NCI-H2196 (cell line): ENCODE measurements around the gene ARHGEF28.

Experiments used
- DNase-seq: peaks from one replicate; lab custom pipeline; 2025; ENCODE audit not compliant: unreplicated experiment; lab: John Stamatoyannopoulos, UW

The ARHGEF28 gene

DNA sequence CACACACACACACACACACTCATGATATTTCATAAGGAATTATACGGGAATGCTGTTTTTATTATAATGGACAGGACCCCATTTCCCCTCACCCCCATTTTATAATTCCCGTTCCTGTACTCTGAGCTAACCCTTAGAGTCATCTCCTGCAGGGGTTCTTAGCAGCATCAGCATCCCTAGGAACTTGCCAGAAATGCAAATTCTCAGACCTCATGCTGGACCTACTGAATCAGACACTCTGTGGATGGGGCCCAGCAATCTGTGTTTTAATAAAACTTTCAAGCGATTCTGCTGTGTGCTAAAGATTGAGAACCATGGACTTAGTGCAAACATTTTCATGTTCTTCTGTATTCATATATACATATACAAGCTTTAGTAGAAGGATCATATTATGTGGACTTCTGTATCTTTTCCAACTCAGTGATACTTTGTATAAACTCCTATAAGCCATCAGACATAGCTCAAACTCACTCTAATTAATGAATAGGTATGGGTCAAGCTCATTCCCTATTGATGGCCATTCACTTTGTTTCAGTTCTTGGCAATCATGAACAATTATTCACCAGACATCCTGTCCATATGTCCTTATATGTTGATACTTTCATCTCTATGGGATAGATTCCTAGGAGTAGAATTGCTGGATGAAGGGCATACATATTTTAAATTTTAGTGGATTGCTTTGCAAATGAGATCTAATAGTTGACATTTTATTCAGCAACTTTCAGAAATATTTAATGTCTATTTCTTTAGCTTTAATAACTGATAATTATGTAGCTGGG is 65.5 kb downstream of the ARHGEF28 start:
- no peak for DNase-seq

DNA sequence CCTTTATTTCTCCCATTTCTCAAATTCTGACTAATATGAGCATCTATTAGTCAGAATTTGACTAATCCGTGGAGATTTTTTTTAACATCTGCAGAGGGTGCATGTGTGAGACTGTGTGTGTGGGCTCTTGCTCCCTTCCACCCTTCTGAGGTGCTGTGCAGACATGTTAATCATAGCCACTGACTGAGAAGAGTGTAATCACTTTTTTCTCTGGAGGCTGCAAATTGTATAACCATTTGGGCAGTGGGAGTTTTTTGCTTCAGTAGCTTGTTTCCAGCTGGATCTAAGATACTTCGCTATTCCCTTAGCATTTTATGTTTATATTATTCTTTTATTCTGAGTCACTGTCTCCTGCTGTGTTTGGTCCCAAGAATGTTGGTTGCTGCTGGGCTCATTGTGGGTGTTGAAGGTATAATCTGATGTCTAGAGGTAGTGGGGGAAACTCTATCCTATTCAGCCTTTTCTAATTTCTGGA is 66.2 kb downstream of the ARHGEF28 start:
- no peak for DNase-seq

DNA sequence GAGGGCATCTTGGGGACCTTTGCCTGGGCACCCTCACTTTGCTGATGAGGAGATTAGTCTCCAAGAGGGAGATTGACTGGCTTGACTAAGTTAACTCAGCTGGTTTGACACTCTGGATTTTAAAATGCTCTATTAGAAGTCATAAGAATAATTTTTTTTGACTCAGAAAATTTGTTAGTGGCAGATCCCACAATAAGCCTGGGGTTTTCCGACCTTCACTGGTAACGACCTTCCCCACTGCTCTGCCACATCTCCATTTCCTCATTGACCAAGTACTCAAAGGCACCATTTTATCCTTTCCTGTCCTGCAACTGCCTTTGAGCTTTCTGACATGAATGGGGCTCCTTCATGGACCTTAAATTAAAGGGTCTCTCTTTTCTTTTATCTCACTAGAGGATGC is 67.0 kb downstream of the ARHGEF28 start:
- DNase-seq = no peak

DNA sequence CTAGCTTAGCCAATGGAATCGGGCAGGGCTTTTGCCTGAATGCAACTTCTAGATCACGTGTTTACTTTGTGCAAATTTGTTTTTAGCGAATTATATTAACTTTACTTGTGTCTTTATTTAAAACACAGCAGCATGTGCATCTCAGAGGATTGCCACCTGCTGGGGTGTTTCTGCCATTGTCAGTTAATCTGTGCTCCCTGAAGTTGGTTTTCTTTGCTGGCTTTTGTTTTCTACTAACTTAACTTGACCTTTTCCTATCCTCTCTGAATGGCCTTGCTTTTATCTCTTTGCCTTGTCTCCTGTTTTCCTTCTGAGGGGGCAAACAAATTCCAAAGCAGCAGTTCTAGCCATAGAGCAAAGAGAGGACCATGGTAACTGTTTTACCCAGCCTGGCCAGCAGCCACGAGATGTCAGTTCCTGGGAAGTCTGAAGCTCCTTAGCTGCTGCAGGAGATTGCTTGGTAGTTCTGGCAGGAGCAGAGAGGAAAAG is 67.6 kb downstream of the ARHGEF28 start:
- DNase-seq = no peak

DNA sequence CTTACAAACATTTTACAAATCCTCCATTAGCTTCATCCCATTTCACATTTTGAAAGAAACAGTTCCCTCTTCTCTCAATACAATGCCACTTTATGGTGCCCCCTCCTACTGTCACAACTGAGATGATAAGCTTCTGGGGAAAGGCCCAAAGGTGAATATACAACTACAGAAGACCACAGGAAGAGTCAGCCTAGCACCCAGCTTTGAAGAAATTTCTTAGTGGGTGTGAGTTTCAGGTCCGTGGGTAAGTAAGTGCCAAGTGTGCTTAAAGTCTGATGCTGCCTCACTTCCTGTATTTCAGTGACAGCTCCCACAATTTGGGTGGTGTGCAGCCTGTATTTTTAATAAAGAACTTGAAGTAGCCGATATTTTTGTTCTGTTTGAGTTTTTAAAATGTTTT is 68.1 kb downstream of the ARHGEF28 start:
- no peak for DNase-seq

DNA sequence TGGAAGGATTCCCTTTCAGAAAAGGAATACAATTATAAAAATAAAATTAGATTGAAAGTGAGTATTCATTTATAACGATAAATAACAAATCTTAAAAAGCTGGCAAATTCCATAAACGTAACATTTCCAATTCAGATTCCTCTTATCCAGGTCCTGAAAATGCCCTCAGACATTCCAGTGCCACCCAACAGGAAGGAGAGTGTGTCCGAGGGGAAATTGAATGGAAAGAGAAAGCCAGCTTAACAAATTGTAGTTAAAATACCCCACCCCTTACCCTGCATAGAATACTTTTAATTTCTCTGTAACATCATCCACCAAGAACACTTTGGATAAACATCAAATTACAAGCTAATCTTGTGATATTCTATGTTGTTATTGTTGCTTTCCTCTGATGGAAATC is 72.0 kb downstream of the ARHGEF28 start:
- DNase-seq = no peak

DNA sequence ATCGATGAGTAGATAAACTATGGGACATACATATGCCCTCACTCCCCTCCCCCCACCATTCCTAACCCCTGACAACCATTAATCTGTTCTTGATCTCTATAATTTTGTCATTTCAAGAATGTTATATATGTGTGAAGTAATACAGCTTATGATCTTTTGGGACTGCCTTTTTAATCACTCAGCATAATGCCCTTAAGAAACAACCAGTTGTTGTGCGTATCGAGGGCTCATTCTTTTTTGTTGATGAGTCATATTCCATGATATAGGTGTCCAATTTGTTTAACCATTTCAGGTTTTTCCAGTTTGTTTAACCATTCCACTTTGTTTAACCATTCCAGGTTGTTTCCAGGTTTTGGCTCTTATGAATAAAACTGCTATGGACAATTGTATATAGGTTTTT is 75.6 kb downstream of the ARHGEF28 start:
- no peak for DNase-seq

DNA sequence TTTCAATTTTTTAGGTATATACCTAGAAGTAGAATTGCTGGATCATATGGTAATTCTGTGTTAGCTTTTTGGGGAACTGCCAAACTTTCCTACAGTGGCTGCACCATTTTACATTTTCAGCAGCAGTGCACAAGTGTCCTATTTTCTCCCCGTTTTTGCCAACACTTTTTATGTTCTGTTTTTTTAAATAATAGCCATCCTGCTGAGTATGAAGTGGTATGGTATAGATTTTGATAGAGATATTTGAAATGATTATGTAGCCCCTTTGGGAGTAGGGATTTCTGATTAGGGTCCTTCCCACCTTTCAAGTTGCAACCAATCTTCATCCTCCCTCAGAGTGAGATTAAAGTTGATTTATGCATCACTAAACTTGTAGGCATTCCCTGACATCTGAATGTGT is 76.5 kb downstream of the ARHGEF28 start:
- DNase-seq = no peak

DNA sequence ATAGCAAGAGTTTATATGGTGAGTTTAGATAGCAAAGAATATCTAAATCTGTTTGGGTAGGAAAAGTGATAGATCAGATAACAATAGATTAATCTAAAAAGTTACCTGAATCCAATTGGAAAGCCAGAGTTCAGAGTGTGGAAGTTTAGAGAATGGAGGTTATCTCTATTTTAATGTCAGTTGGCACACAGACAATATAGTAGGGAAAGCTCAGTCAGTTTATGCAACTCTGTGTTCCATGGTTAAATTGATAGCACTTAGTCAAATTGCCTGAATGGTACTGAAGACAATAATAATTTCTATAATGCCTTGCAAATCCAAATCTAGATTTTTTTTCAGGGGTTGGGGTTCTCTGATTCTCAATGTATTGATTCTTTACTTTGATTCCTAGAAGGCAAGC is 77.0 kb downstream of the ARHGEF28 start:
- no peak for DNase-seq

DNA sequence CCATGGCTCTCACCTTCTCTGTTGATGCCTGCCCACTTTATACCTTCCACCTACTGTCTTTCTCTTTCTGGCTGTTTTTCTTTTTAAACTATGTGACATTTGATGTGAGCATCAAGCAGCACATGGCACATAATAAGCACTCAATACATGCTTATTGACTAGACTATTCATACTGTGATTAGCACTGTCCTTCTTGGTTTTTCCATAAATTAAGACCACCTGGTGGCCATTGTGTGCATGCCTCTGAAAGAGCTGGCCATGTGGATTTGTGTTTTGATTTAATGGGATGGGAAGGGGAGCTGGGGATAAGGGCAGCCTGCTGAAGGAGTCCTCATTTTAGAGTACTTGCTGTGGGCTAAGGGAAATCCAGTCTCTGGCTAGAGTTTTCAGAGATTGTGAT is 79.4 kb downstream of the ARHGEF28 start:
- DNase-seq = no peak

DNA sequence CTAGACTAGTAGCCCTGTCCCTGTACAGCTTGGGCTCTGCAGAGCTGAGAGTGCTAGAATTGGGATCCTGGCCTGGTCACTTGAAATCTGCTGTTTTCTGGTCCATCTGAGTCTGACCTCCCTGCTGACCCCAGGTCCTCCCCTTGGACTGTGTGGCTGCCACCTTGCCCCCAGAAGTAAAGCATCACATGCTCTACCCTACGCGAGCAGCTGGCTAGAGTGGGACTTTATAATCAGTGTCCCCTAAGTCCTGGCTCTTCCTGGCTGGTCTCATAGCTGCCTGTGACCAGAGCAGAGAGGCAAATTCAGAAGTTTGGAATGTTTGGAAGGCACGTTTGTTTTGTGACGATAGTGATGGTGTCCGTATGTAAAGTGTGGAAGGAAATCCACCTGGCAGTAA is 81.0 kb downstream of the ARHGEF28 start:
- DNase-seq = no peak

DNA sequence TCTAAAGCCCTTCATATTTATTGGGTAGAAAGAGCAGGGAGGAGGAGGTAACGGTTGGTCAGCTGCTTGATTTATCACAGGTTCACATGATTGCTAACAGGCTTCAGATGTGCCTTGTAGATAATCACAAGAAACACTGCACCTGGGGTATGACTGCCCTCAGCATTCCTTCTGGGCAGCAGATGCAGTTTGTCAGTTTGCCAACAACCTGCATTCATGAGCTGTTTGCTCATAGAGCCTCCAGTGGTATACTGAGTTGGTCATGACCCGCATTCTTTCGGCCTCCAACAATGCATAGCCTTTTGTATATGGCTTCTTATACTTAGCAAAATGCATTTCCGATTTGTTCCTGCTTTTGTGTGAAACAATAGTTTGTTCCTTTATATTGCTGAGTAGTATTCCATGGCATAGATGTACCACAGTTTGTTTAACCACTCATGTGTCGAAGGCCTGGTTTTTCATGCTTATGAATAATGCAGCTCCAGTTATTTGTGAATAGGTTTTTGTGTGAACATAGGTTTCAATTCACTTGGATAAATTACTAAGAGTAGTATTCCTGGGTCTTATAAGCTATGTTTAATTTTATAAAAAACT is 83.6 kb downstream of the ARHGEF28 start:
- DNase-seq = no peak

DNA sequence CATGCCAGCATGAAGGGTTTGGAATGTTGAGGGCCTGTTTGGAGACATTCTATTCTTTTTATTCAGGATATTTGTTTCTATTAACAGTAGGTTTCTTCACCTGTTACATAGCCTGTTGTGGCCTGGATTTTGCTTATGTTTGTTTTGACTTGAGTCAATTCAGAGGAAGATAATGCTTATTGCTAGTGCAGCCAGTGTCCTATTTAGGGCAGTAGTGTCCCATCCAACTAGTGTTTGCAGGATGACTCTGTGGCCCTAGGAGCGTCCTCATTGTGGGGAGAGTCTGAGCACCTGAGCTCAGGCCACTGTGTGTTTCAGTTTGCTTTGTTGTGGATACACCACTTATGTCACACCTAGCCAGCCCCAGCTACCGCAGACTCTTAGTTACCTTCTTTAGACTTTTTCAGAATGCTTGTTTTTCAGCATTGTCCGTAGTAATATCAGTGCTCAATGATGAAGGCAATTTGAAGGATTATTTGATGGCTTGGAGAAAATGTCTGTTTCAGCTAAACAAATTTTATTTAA is 90.3 kb downstream of the ARHGEF28 start:
- no peak for DNase-seq

DNA sequence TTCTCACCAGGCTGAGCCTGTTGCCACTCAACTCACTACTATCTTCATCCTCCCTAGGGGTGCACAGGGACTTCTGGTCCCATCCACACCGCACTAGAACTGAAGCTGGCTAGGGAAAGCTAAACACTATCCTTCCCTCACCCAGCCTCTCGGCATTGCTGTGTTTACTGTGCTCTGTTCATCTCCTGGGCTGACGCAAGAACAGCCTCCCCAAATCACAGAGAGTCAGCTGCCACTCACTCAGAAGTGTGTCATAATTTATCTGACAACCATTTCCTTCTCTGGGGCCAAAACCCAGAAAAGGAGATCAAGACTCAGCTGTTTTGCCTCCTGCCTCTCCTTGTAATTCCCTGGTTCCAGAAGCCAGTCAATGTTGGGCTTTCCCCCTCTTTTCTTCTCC is 92.8 kb downstream of the ARHGEF28 start:
- no peak for DNase-seq

DNA sequence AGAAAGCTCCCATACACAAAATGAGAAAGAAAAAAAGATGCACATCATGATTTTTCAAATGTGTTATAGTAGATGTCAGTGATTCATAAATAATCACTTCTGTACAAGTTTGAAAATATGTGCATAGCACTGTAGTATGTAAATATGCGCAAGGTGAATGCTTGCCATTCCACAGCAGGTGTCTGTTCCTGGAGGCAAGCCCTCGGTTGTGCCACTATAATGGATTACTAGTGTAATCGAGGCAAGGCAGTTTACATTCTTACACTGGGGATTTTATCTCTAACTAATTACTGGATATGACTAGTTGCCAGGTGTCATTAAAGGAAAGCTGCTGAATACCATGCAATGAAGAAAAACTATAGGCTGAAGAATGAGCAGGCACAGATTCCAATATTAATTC is 93.6 kb downstream of the ARHGEF28 start:
- DNase-seq = no peak

DNA sequence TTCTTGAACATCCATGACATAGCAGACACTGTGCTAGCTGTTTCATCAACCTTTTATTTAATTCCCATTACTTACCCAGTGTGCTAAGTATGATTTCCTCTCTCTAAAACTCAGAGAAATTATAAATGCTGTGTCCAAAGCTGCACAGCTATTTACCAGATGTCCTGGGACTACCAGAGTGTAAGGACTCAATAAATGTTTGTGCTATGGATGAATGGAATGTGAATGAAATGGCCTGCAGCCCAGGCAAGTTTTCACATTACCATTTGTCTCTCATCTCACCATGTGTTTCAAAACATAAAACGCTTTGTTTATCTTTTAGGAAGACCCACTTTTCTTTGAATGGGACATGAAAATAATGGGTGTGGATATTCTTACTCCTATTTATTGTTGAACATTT is 96.2 kb downstream of the ARHGEF28 start:
- no peak for DNase-seq

DNA sequence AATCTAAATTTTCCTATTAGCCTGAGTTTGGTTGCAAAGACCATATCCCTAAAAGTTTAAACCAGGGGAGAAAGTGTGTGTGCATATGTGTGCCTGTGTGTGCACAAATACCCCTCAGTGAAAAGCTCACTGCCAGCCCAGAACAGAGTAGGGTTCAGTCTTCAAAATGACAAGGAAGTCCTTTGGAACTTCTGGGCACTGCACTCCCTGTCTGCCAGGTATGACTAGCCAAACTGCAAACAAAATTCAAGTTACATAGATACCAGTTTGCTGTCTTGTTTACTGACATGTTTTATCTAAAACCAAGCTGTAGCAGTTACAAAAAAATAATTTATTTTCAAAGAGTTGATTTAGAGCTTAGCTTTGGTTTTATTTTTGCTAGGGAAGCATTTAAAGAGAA is 100.1 kb downstream of the ARHGEF28 start:
- no peak for DNase-seq

DNA sequence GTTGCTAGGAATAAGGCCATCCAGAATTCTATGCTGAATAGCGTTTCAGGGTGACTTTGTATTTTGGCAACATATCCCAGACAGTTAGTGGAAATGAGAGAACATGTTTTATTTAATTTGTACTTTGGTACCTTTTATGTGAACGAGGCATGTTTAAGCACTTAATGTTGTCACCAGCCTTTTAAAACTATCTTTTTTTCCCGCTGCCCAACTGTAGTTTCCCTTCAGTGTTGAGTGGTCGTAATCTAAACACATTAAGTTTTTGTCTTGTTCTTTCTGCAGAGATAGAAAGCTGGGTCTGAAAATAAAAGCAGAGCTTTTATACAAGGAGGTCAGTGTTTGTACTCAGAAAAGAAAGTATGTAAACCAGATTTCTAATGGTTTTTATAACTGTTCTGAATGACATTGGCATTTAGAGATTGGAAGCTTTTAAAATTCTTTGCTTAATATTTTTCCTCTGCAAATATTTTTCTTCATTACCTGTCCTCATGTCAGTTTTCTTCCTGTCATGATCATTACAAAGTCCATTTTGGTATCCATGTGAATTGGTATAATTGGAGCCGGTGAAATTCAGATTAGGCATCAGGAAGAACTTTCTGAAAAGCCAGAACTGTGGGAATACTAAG is 100.7 kb downstream of the ARHGEF28 start:
- DNase-seq = no peak

DNA sequence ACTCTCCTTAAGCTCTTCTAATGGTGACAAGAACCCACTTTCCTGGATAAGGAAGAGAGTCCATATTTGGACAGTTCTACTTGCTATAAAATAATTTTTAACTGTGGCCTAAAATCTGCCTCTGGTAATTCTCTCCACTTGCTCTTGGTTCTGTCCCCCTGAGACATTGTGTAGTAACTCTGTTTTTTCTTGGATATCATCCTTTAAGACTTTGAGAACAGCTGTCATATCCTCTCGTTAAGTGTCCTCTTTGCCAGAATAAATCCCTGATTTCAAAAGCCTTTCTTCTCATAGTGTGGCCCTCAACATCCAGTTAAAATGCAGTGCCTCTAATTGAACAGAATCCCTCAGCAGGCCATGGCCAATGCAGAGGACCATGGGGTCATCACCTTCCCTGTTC is 101.5 kb downstream of the ARHGEF28 start:
- DNase-seq = no peak

DNA sequence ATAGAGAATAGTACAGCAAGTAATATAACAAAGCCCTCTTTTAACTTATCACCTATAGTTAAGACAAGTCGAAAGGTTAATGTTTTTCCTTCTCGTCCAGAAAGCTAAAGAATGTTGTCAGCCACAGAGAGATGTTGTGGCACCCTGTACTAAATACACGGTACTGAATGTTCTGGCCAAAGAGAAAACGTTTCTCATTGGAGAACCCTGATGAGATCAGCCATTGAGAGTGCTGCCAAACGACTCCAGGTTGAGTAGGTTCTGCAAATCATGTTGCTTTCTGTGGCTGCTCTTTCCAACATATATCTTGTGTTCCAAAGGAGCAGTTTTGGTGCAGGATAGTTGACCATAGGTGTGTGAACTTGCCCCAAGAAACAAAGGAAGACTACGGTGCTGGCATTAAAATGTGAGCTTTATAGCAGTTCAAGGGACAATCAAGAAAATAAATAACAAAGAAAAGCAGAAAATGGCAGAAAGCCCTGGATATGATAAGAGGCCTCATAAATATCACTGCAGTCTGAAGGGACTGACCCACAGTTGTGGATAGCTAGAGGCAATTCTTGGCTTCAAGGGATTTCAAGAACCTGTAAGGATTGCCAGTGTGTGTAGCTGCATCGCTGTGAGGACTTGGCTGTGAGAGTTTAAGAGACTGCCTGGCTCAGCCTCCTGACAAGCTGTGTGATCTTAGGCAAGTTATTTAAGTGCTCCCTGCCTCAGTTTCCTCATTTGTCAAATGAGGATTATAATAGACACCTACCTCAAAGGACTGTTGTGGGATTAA is 102.7 kb downstream of the ARHGEF28 start:
- no peak for DNase-seq

DNA sequence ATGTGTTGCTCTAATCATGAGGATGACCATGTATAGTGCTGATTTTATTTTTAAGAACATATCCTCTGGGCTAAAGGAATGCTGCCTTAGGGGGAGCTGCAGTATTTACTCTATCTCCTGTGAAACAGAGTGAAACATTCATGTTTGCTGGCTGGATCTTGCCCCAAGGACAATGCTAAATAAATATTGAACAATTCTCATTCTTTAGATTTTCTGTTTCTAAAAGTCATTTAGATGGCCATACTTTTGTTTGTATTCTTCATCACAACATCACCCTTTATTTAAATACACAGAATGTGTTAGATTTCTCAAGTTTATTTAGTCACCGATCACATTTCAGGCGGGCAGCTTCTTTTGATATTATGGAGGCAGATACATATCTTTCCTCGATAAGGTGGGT is 103.3 kb downstream of the ARHGEF28 start:
- no peak for DNase-seq
